NCI-H128 (cell line): ENCODE results near the gene MNX1.

Experiments used
- DNase-seq: peaks from one replicate; lab custom pipeline; 2025; ENCODE audit not compliant: unreplicated experiment; lab: John Stamatoyannopoulos, UW

Gene MNX1

GRCh38 chr7:157033483-157034473, 23.3 kb upstream of the MNX1 start:
- no peak for DNase-seq

DNA sequence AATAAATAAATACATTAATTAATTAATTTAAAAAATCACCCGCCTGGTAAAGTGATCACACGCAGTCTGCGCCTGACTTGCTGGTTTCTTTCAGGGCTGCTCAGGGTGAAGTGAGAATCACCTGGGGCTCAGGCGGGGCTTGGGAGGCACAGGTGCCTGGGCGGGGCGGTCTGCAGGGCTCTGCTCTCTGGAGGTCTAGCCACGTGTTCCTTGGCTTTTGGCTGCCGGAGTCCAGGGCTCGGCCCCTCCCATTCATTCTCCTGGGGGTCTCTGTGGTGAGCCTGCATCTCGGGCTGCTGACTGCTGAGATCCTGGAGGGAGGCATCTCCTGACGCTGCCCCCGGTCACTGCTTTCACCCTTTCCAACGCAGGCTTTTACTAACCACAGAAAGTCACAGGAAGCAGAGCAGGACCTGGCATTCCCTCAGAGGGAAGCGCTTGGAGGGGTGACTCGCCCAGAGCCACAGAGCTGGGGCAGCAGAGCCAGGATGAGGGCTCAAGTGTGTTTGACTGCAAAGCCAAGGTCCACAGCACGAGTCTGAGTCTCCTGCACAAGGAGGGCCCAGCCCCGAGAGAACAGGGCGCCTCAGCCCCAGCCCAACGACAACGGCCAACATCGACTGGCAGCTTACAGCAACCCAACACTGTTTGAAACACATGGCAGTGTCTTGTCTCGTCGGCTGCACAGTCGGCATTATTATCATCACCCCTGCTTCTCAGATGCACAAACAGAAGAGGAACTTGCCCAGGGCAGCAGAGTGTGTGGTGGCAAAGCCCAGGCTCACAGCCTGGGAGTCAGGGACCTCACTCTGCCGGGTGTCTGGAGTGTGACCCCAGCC, 22.4 kb upstream of the MNX1 start:
- no peak for DNase-seq

GRCh38 chr7:157032128-157032527, 21.7 kb upstream of the MNX1 start:
- DNase-seq, result no peak

GRCh38 chr7:157028199-157028903, 17.9 kb upstream of the MNX1 start:
- no peak for DNase-seq

- DNase-seq, result no peak
These were observed 17.2 kb upstream of the MNX1 start for GRCh38 chr7:157027568-157028198.

GRCh38 chr7:157024716-157025115, 14.3 kb upstream of the MNX1 start:
- no peak for DNase-seq

DNA sequence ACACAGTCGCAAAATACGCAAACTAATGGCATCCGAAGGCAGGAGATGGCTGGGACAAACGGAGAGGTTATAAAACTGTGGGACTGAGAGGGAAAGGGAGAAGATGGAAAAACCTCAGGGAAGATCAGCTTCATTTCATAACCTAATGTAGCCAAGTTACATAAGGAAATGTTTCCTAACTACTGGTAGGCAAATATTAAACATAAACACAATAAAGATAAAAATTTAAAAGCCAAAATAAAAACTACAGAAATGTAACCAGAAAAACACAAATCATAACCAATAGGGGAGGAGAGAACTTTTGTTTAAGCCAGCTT, 13.1 kb upstream of the MNX1 start:
- DNase-seq, result no peak

GRCh38 chr7:157022681-157023588, 12.5 kb upstream of the MNX1 start:
- DNase-seq, result no peak

GRCh38 chr7:157021871-157022680, 11.6 kb upstream of the MNX1 start:
- no peak for DNase-seq

- DNase-seq, result no peak
These were observed 10.8 kb upstream of the MNX1 start for GRCh38 chr7:157021071-157021870.

GRCh38 chr7:157020514-157021070, 10.1 kb upstream of the MNX1 start:
- DNase-seq, result no peak

DNA sequence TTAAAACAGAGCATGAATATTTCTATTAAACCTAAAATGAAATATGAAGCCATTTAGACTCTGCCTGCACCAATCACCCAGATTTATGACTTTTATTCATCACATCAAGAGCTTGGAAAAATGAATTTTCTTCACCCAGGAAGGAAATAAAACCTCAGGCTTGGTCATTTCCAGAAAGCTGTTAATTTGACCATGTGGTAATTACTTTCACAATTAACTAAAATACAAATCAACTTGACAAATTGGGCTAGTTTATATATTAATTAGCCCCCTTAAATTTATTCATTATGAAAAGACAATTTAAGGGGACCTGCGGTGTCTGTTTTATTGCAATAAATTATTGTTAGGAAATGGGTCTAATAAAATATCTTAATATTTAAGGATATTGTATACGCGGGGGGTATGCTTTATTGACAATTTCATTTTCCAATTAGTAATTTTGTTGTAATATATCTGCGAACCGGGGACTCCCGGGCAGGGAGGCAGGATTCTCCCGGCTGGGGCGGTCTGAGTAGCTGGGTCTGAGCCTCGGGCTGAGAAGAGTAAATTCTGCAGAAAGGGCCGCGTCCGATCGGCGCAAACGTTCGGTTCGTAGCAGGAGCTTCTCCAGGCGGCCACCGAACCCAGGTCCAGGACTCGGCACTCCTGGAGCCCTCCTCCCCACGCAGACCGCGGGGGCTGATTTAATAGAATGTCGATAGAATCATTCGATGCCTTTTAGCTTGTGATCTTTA, 9.4 kb upstream of the MNX1 start:
- DNase-seq, result no peak

GRCh38 chr7:157018997-157019608, 8.6 kb upstream of the MNX1 start:
- no peak for DNase-seq

- DNase-seq, result no peak
These were observed 8.0 kb upstream of the MNX1 start for GRCh38 chr7:157018328-157018996.

DNA sequence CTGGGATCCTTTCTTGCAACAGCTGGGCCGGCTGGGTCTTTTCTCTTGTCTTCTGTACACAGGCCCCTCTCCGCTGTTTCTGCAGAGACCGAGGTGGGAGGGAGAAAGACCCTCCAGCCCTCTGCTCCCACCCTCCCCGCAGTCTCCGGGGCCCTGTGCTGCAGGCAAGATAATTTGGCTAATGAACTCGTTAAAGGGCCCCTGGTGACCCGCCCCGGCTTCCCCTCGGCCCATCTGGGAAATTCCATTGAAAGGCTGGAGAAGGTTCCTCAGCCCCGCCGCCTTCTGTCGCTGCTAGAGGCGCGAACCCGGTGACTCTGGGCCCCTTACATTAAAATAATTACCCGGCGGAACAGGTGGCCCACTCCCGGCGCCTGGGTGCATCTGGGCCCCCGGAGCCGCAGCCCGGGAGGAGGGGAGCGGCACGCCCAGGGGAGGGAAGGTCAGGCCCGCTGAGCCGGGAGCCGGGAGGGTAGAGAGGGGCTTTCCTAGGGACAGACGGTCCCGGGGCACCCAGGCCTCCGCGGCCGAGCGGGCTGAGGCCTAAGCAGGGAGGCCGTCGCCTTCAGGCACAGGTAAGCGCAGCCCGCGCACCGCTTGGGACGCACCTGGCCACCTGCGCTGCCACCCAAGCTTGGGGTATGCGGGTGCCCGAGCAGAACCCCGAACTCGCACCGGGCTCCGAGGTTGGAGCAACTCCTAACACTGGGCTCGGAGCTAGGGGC, 7.3 kb upstream of the MNX1 start:
- DNase-seq, result no peak

- DNase-seq, result no peak
These were observed 6.7 kb upstream of the MNX1 start for GRCh38 chr7:157017149-157017548.
